Lower leg skin (tissue), 3 donors: ENCODE data around the gene NTM.

Source experiments
- CTCF ChIP-seq, 3 donors: fragments of 450-650 bp; IDR thresholded peaks; one replicate each; pipeline ENCODE4 v1.5.1; 2016; ENCODE audit warnings: antibody characterized with exemption in 3 of 3, mild to moderate bottlenecking in 3 of 3, moderate library complexity in 2 of 3
- POLR2A ChIP-seq, 2 donors: fragments of 450-650 bp; IDR thresholded peaks; one replicate each; pipeline ENCODE4 v1.6.1; 2016 to 2017; ENCODE audit warnings: antibody characterized with exemption in 2 of 2, mild to moderate bottlenecking in 1 of 2, moderate library complexity in 1 of 2

GRCh38 chr11:131667566-131667965 lies 297.2 kb downstream of the NTM start:
- no peak for TF ChIP-seq CTCF (IDR thresholded peaks at IDR 0.05)
- no peak for TF ChIP-seq POLR2A (IDR thresholded peaks at IDR 0.05)
